Skeletal muscle tissue (tissue), 4 donors: ENCODE results near the gene DACH1. TPM values are rescaled to one million over a fixed set of nuclear protein-coding genes. Genes with fewer than 3 reads are reported as not detected.

Experiments used
- H3K27ac ChIP-seq: one replicate; pipeline ENCODE4 v1.7.0; 2013; ENCODE audit warnings: mild to moderate bottlenecking, low read depth, low read length, inconsistent platforms
- H3K27me3 ChIP-seq, 3 donors: one replicate each; pipeline ENCODE4 v1.7.0; 2013; ENCODE audit warnings: low read length in 3 of 3; ENCODE audit not compliant: control insufficient read depth in 3 of 3, insufficient read depth in 3 of 3
- H3K36me3 ChIP-seq, 3 donors: one replicate each; pipeline ENCODE4 v1.7.0; 2013; ENCODE audit warnings: low read length in 3 of 3; ENCODE audit not compliant: control insufficient read depth in 3 of 3, insufficient read depth in 3 of 3
- H3K4me1 ChIP-seq, 3 donors: one replicate each; pipeline ENCODE4 v1.7.0; 2013; ENCODE audit warnings: low read length in 3 of 3, mild to moderate bottlenecking in 3 of 3; ENCODE audit not compliant: control insufficient read depth in 3 of 3, insufficient read depth in 3 of 3
- H3K4me3 ChIP-seq, 3 donors: one replicate each; pipeline ENCODE4 v1.7.0; 2013; ENCODE audit warnings: low read length in 3 of 3
- H3K9ac ChIP-seq, 3 donors: one replicate each; pipeline ENCODE4 v1.7.0; 2013; ENCODE audit warnings: low read length in 3 of 3, mild to moderate bottlenecking in 3 of 3, moderate library complexity in 2 of 3, low read depth in 1 of 3
- H3K9me3 ChIP-seq, 3 donors: one replicate each; pipeline ENCODE4 v1.7.0; 2013; ENCODE audit warnings: low read length in 3 of 3; ENCODE audit not compliant: control insufficient read depth in 3 of 3
- total RNA-seq: library from RNA; depleted of rRNA; stranded (reverse); fragments of >200 nt; gene quantifications from one replicate; pipeline ENCODE4 v1.2.3, GENCODE V29; 2014
- donor health status: Osteomylitis.

Gene DACH1
- total RNA-seq, 1 donor from 2014 or later = 6.8 TPM

DNA sequence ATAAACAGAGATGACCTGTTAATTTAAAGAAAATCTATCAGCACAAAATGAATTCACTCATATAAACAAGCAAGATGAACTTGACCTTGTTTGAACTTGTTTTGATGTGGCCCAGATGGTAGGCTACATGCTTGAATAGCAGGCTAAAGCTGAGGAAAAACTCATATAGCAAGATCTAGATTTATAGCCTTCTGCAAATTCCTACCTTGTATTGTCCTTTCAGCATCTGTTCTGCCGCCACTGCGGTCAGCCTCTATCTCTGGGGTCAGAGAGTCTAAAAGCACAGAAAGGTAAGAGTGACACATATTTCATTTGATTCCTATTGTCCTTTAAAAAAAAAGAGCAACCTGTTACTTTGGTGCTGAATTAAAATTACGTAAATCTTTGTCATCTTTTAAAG, 392.1 kb downstream of the DACH1 start:
- Histone ChIP-seq H3K9me3 (peaks cover 0 to 2% (median 0%) of the 10 kb centered on the region in 3 donors), H3K4me1 (no peaks in the 10 kb centered on the region), H3K27ac (no peak overlapping the region)

DNA sequence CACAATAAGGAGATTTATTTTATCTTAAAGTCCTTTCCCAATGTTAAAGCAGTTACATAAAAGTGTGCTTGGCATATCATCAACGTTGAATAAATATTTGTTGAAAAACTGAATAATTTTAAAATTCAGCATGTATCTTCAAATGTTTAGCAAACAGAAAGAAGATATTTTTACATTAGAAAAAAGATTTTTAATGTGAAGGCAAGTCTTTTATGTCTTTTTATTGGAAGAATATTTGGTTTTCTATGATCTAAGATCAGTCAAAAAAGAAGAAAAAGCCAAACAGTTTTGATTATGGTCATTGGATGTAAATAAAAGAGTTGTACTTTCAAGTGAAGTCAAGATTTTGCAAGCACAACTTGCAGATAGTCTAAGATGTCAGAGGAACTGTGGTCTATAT, 397.4 kb downstream of the DACH1 start:
- no peaks in the 10 kb centered on the region for H3K36me3 ChIP-seq
- H3K4me1 ChIP-seq = no peaks in the 10 kb centered on the region
- no peak overlapping the region for H3K27ac ChIP-seq
- H3K4me3 ChIP-seq = no peak overlapping the region
- H3K27me3 ChIP-seq = no peaks in the 10 kb centered on the region
- H3K9ac ChIP-seq = no peak overlapping the region
- H3K9me3 ChIP-seq = no peaks in the 10 kb centered on the region

More for the DNA sequence above, 392.1 kb downstream of the DACH1 start:
- Histone ChIP-seq H3K4me3 (no peak overlapping the region), H3K9ac (no peak overlapping the region), H3K27me3 (no peaks in the 10 kb centered on the region), H3K36me3 (no peaks in the 10 kb centered on the region)

DNA sequence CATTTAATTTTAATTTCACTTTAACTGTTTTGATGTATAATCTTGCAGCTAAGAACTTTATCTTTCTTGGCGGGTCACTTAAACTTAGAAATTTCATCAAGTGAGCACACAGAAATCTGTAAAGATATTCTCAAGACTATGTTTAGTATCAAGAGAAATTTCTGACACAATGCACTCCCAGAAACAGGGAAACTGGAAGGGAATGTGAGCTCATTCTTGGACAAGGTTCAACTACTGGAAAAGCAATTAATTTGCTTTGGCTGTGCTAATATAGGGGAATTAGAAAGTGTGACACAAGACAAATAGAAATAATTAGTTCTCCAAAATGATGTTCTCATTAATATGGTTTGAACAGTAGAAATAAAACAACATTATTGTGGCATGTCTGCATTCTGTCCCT, 402.3 kb downstream of the DACH1 start:
- Histone ChIP-seq H3K9ac (no peak overlapping the region), H3K4me1 (no peaks in the 10 kb centered on the region), H3K27ac (no peak overlapping the region), H3K36me3 (no peaks in the 10 kb centered on the region), H3K4me3 (no peak overlapping the region), H3K27me3 (no peaks in the 10 kb centered on the region), H3K9me3 (no peaks in the 10 kb centered on the region)

DNA sequence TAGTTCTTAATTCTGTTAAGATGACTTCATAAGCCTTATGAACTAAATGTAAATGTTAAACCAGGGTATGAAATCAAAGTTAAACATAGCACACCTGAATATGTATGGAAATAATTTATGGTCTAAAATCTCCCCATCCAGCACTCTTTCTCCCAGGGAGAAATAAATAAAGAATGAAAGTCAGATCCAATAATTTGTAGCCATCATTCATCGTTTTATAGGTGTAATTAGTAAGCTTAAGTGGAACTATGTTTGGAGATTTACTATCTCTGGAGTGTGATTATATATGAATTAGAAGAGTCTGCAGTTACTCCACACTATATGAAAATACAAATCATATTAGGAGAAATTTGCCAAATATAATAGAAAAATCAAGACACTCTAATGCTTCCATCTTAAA, 405.1 kb downstream of the DACH1 start:
- Histone ChIP-seq H3K4me1 (no peaks in the 10 kb centered on the region), H3K36me3 (no peaks in the 10 kb centered on the region), H3K27ac (no peak overlapping the region), H3K27me3 (no peaks in the 10 kb centered on the region), H3K9me3 (no peaks in the 10 kb centered on the region), H3K9ac (no peak overlapping the region), H3K4me3 (no peak overlapping the region)

DNA sequence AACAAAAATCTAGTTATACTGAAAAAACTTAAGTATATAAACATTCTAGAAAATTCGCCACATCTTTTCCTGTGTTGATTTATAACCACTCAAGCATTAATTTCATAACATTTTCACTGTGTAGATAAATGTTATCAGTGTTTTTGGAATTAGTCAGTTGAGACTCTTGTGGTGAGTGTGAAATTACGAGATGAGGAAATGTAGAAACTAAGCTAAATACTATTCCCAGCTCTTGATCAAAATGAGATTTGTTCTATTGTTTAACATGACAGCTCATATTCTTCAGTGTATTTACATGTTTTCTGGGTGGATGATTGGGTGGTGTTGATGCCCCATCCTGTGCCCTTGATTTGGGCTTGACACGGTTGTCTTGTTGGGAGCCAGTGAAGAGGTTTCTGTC, 406.8 kb downstream of the DACH1 start:
- Histone ChIP-seq H3K9ac (no peak overlapping the region), H3K27me3 (no peaks in the 10 kb centered on the region), H3K4me1 (no peaks in the 10 kb centered on the region), H3K4me3 (no peak overlapping the region), H3K9me3 (no peaks in the 10 kb centered on the region), H3K36me3 (no peaks in the 10 kb centered on the region), H3K27ac (no peak overlapping the region)

DNA sequence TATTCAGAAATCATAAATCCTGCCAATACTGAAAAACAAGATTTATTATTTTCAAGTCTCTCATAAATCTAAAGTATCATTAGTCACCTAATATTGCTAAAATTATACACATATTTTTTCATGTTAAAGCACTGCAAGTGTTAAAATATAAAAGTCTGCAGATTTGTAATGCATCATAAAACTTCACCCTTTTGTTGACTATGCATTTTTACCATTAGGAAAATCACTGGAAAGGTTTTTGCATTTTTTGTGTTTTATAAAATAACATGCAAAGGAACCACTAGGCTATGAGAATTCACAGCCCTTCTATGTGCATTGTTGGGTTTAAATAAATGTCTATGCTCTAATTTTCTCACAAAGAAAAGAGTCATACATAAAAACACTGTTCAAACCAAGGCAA, 407.3 kb downstream of the DACH1 start:
- H3K4me3 ChIP-seq = no peak overlapping the region
- no peaks in the 10 kb centered on the region for H3K9me3 ChIP-seq
- H3K9ac ChIP-seq = no peak overlapping the region
- H3K4me1 ChIP-seq = no peaks in the 10 kb centered on the region
- H3K27ac ChIP-seq = no peak overlapping the region
- H3K27me3 ChIP-seq = no peaks in the 10 kb centered on the region
- H3K36me3 ChIP-seq = no peaks in the 10 kb centered on the region

DNA sequence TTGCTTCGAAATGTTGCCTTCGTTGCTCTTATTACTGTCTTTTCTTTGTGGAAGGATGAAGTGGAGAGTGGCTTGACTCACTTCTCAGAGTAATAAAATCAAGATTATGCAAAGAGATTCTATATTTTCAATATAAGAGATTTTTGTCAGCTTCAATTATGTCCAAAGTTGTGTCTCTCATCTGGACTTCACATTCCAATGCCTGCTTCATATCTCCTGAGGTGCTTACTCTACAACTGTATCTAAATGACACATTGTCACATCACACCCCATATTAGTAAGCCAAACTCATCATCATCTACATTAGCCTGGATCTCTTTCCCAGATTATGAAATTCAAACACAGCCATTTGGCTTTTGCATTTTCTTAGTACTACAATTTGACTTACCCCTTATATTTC, 409.4 kb downstream of the DACH1 start:
- H3K4me1 ChIP-seq = no peaks in the 10 kb centered on the region
- no peak overlapping the region for H3K9ac ChIP-seq
- H3K27ac ChIP-seq = no peak overlapping the region
- H3K9me3 ChIP-seq = no peaks in the 10 kb centered on the region
- H3K4me3 ChIP-seq = no peak overlapping the region
- H3K27me3 ChIP-seq = no peaks in the 10 kb centered on the region
- H3K36me3 ChIP-seq = no peaks in the 10 kb centered on the region

DNA sequence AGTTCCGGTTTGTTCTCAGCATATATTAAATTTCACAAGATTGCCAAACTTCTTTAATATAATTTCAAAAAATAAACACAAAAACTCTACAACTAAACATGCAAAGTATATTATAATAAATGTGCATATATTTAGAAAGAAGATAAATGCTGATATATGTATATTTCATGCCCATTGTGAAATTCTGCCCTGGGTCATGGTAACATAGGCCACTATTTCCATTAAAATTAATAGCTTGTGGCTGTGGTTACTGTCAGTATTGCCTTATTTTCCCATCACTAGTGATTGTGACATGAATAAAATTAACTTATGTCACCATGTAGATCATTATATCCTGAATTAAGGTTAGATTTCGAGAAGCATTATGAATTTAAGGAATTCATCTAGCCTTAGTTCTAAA, 410.9 kb downstream of the DACH1 start:
- Histone ChIP-seq H3K4me3 (no peak overlapping the region), H3K9ac (no peak overlapping the region), H3K27me3 (no peaks in the 10 kb centered on the region), H3K4me1 (no peaks in the 10 kb centered on the region), H3K36me3 (no peaks in the 10 kb centered on the region), H3K27ac (no peak overlapping the region), H3K9me3 (no peaks in the 10 kb centered on the region)

DNA sequence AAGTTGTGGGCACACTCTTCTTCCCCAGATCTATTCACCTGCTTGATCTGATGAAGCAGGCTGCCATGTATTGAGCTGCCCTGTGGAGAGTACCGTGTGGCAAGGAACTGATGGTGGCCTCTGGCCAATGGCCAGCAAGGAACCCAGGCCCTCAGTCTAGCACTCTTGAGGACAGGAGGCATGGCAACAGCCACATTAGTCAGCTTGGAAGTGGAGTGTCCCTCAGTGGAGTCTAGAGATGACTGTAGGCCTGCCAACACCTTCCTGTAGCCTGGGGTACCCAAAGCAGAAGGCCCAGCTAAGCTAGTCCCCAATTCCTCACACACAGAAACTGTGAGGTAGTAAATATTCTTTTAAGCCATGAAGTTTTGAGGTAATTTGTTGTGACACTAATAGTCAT, 412.5 kb downstream of the DACH1 start:
- Histone ChIP-seq H3K9me3 (no peaks in the 10 kb centered on the region), H3K27ac (no peak overlapping the region), H3K9ac (no peak overlapping the region), H3K4me3 (no peak overlapping the region), H3K36me3 (no peaks in the 10 kb centered on the region), H3K27me3 (no peaks in the 10 kb centered on the region), H3K4me1 (no peaks in the 10 kb centered on the region)

DNA sequence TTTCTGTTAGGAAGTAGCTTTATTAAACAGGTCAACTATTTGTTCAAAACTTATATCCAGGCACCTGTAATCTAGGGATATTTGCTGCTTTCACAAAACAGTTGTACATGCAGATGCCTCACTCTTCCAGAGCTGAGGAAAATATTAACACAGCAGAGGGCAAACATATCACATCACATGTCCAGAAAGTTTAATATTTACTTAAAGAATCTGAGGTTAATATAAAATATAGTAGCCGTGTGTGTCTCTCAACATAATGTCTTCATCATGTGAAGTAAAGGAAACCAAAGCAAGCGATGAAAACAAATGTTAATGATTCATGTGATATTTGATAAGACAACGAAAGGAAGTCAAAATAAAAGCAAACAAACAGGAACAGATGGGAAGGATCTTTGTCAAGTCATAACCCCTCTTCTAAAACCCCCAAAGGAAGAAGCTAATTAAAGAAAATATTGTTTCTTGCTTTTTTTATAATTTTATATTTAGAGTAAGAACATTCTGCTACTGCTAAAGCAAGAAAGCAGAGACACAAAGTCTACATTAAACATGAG, 418.8 kb downstream of the DACH1 start:
- Histone ChIP-seq H3K27ac (no peak overlapping the region), H3K4me1 (no peaks in the 10 kb centered on the region), H3K9me3 (no peaks in the 10 kb centered on the region), H3K36me3 (peaks cover 0 to 2% (median 0%) of the 10 kb centered on the region in 3 donors), H3K4me3 (no peak overlapping the region), H3K9ac (no peak overlapping the region), H3K27me3 (no peaks in the 10 kb centered on the region)

DNA sequence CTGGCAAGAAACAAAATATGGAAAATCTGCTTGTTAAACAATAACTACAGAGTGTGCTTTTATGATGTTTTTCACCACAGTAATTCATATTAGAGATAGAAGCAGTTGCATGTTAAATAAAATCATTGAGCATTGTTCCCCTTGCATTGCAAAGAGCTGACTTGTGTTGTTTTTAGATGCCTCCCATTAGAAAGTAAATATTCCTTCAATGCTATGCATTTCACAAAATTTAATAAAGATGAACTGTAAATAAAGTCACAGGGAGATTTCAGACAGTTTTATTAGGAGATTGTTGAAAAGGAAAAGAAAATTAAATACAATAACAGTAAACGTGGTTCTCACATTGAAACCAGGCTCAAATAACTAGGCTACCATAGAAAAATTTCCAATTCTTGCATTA, 429.3 kb downstream of the DACH1 start:
- Histone ChIP-seq H3K4me3 (no peak overlapping the region), H3K36me3 (no peaks in the 10 kb centered on the region), H3K9ac (no peak overlapping the region), H3K27ac (no peak overlapping the region), H3K27me3 (no peaks in the 10 kb centered on the region), H3K4me1 (no peaks in the 10 kb centered on the region), H3K9me3 (no peaks in the 10 kb centered on the region)
